Activated CD4-positive, alpha-beta T cell treated with anti-CD3 and anti-CD28 coated beads for 36 hours (primary cell): ENCODE results near the gene PPIG. TPM values are rescaled to one million over a fixed set of nuclear protein-coding genes. Genes with fewer than 3 reads are reported as not detected.
A peak's percentile ranks its signal among the peaks of the same experiment; 100 is the strongest.
"Not testable (repeated sequence)": the region's sequence is repeated elsewhere in the genome, so short reads cannot be mapped to it uniquely, and the experiment has no call there.

ENCODE experiments used
- ATAC-seq: fragments of 200-7000 bp; cut with Tn5 transposase; one replicate; pipeline ENCODE4 v1.10.0; 2021; ENCODE audit warnings: mild to moderate bottlenecking, moderate library complexity
- CTCF ChIA-PET: fragments of 350-600 bp; sonication (Branson Sonifier 250); formaldehyde crosslinking; loops from one replicate; lab custom pipeline; 2021; ENCODE audit warnings: antibody characterized with exemption; lab: Charles Lee
- POLR2A ChIA-PET: fragments of 350-600 bp; sonication (Branson Sonifier 250); formaldehyde crosslinking; loops from one replicate; lab custom pipeline; 2021; ENCODE audit warnings: antibody characterized with exemption, inconsistent platforms; lab: Charles Lee
- DNase-seq: peaks from one replicate; pipeline ENCODE4 v3.0.0-alpha.2; 2020
- H3K27ac Mint-ChIP-seq: one replicate; pipeline ENCODE4 v1.8.0; 2021; ENCODE audit warnings: mixed read lengths
- H3K27me3 Mint-ChIP-seq: one replicate; pipeline ENCODE4 v1.8.0; 2021; ENCODE audit warnings: mixed read lengths
- H3K36me3 Mint-ChIP-seq: one replicate; pipeline ENCODE4 v1.8.0; 2021; ENCODE audit warnings: low read depth, mixed read lengths
- H3K4me1 Mint-ChIP-seq: one replicate; pipeline ENCODE4 v1.8.0; 2021; ENCODE audit warnings: mixed read lengths
- H3K4me3 Mint-ChIP-seq: one replicate; pipeline ENCODE4 v1.8.0; 2021; ENCODE audit warnings: mild to moderate bottlenecking, moderate library complexity, mixed read lengths
- H3K9me3 Mint-ChIP-seq: one replicate; pipeline ENCODE4 v1.8.0; 2021; ENCODE audit warnings: low read depth, mixed read lengths
- intact Hi-C, 2 experiments: fragments of 100-400 bp; cut with DNase I in 1 of 2; cut with micrococcal nuclease in 1 of 2; formaldehyde crosslinking; loops; one replicate each; pipeline versions ENCODE4 v1.14.2 to v1.15.1; 2022 to 2024; cut with DNase I, micrococcal nuclease
- total RNA-seq, 2 experiments: library from RNA; stranded (reverse); gene quantifications; one replicate each; pipeline ENCODE4 v1.2.3, GENCODE V29; 2021

The PPIG gene
- total RNA-seq, 2 experiments from 2014 or later = 57.6 to 58.6 TPM

DNA sequence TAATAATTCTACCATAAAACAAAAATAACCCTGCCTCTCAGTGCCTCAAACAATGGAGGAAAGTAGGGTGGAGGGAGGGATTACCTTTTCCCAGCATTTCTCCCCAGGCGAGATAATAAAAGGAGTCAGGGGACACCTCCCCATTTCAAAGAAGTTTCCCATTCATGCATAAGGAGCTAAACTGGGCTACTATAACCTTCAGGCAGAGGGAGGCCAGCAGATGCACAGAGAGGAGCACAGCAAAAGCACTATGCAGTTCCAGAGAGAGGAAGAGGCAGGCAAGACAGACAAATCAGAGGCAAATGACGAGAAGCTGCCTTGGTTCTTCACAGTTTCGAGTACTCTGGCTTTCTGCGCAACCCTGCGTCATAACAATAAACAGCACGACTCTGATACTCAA, 92.7 kb downstream of the PPIG start:
- Mint-ChIP-seq H3K36me3 (no peaks in the 10 kb centered on the region), H3K9me3 (peaks cover 2% of the 10 kb centered on the region), H3K4me1 (no peaks in the 10 kb centered on the region), H3K27ac (no peak overlapping the region), H3K4me3 (no peak overlapping the region), H3K27me3 (peaks cover 10% of the 10 kb centered on the region)
- DNase-seq = no peak
- CTCF ChIA-PET = no interaction called here
- intact Hi-C loops = loop anchor here in 1 of 2 experiments (2.0 kb wide), 1 partner anchor 148 kb away; no protein-coding TSS in a partner anchor
- POLR2A ChIA-PET = no interaction called here
- ATAC-seq = no peak

DNA sequence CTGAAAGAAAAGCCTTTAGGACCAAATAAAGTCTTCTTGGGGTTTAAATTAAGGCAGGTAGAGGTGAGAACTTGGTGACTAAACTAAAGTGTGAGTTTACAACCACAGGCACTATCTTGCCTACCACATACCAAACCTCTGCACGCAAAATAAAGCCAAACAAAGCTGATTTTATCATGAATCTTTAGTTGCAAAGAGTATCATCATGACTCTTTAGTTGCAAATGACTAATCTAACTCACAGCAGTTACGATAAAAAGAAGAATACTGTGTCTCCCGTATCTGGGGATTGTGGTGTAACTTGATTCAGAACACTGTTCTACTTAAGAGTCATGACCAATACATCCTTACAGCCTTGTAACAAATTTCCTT, 98.9 kb downstream of the PPIG start:
- peaks cover 2% of the 10 kb centered on the region for H3K9me3 Mint-ChIP-seq
- ChIA-PET CTCF (interaction anchor here (1.0 to 1.3 kb wide), 3 partner anchors 10 to 246 kb away, joined by 3 to 5 read pairs (median 3); no protein-coding TSS in a partner anchor), POLR2A (interaction anchor here (1.0 kb wide), 1 partner anchor 10 kb away, joined by 4 read pairs; no protein-coding TSS in a partner anchor)
- no peaks in the 10 kb centered on the region for H3K36me3 Mint-ChIP-seq
- intact Hi-C loops = loop anchor here in 1 of 2 experiments (1.0 to 5.0 kb wide), 2 partner anchors 11 to 101 kb away; partner anchors contain the start of genes CFAP210, PHOSPHO2 and PPIG
- ATAC-seq (peak; percentile 98), DNase-seq (peak; percentile 40)
- peaks cover 15% of the 10 kb centered on the region for H3K4me1 Mint-ChIP-seq
- H3K27ac Mint-ChIP-seq = peak overlapping the region; percentile 78
- no peak overlapping the region for H3K4me3 Mint-ChIP-seq
- H3K27me3 Mint-ChIP-seq = peaks cover 2% of the 10 kb centered on the region

DNA sequence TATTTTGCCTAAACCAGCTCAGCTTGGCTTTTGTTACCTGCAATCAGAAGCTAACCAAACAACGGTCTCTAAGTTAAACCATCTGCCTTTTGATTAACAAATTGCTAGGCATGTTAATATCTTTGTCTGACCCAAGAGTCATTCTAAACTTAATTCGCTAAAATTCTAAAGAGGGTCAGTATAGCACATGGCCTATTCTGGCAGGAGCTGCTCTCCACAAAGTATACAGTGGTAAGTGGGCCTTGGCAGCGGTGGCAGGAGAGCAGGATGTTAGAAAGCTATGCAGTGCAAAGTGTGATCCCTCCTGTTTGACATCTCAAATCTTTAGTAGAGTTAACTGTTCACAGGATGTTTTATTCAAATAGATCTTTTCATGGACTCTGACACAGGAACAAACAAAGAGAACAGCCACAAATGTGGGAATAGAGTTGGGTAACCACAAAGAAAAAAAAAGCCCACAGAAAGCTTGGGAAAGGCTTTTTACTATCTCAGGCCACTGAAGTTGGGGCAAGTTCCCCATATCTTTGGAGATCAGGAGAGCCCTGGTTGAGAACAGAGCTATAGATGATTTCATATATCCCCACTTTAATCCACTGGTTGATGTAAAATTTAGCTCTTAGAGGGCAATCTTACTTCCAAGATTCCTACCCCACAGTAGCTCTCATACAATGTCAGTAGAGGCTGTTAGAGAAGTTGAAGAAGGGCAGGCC, 99.4 kb downstream of the PPIG start:
- Mint-ChIP-seq H3K4me1 (peaks cover 15% of the 10 kb centered on the region), H3K9me3 (peaks cover 8% of the 10 kb centered on the region), H3K4me3 (no peak overlapping the region), H3K27ac (peak overlapping the region; percentile 78), H3K36me3 (peaks cover 4% of the 10 kb centered on the region), H3K27me3 (peaks cover 3% of the 10 kb centered on the region)
- ChIA-PET CTCF (interaction anchor here (0.6 to 1.3 kb wide), 5 partner anchors 9 to 245 kb away, joined by 3 to 5 read pairs (median 3); partner anchors contain the start of gene METTL5), POLR2A (interaction anchor here (1.0 kb wide), 1 partner anchor 10 kb away, joined by 4 read pairs; no protein-coding TSS in a partner anchor)
- peak; percentile 52 for ATAC-seq
- intact Hi-C loops = loop anchor here in 1 of 2 experiments (1.0 to 5.0 kb wide), 2 partner anchors 11 to 101 kb away; partner anchors contain the start of genes CFAP210, PHOSPHO2 and PPIG
- DNase-seq = peak; percentile 13

DNA sequence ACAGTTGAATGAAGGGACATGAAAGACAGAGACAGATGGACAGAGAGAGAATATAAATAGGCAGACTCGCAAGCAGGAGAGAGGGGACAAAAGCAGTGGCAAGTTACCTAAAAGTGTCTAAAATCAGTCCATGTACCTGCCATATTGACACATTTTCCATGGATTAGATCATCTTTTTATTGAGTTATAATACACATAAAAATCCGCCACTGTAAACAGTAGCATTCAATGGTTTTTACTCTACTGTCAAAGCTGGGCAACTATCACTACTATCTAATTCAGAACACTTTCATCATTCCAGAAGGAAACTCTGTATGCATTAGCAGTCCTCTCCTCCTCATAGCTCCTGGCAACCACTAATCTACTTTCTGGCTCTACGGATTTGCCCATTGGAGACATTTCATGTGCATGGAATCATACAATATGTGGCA, 100.0 kb downstream of the PPIG start:
- H3K36me3 Mint-ChIP-seq = peaks cover 4% of the 10 kb centered on the region
- POLR2A ChIA-PET = no interaction called here
- ATAC-seq (no peak), DNase-seq (no peak)
- intact Hi-C loops = loop anchor here in 1 of 2 experiments (5.0 kb wide), 1 partner anchor 102 kb away; the partner anchor contains the start of gene PPIG
- H3K4me3 Mint-ChIP-seq = no peak overlapping the region
- H3K27ac Mint-ChIP-seq = peak overlapping the region; percentile 78
- CTCF ChIA-PET = interaction anchor here (1.0 to 1.3 kb wide), 3 partner anchors 9 to 245 kb away, joined by 3 to 5 read pairs (median 4); no protein-coding TSS in a partner anchor
- H3K27me3 Mint-ChIP-seq = peaks cover 6% of the 10 kb centered on the region
- H3K4me1 Mint-ChIP-seq = peaks cover 15% of the 10 kb centered on the region
- H3K9me3 Mint-ChIP-seq = peaks cover 11% of the 10 kb centered on the region

DNA sequence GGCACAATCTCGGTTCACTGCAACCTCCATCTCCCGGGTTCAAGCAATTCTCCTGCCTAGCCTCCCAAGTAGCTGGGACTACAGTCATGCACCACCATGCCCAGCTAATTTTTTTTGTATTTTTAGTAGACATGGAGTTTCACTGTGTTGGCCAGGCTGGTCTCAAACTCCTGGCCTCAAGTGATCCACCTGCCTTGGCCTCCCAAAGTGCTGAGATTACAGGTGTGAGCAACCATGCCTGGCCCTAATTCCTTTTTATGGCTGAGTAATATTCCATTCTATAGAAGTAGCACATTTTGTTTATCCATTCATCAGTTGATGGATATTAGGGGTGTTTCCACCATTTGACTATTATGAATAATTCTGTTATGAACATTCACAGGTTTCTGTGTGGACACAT, 100.6 kb downstream of the PPIG start:
- H3K27me3 Mint-ChIP-seq, H3K4me3 Mint-ChIP-seq, POLR2A ChIA-PET, H3K27ac Mint-ChIP-seq, DNase-seq, H3K36me3 Mint-ChIP-seq, ATAC-seq: not testable (repeated sequence)
- intact Hi-C loops = loop anchor here in 1 of 2 experiments (5.0 kb wide), 1 partner anchor 102 kb away; the partner anchor contains the start of gene PPIG
- CTCF ChIA-PET = interaction anchor here (0.6 to 0.7 kb wide), 2 partner anchors 81 to 111 kb away, joined by 3 to 4 read pairs; partner anchors contain the start of gene FASTKD1
- Mint-ChIP-seq H3K9me3 (peaks cover 13% of the 10 kb centered on the region), H3K4me1 (peaks cover 15% of the 10 kb centered on the region)

DNA sequence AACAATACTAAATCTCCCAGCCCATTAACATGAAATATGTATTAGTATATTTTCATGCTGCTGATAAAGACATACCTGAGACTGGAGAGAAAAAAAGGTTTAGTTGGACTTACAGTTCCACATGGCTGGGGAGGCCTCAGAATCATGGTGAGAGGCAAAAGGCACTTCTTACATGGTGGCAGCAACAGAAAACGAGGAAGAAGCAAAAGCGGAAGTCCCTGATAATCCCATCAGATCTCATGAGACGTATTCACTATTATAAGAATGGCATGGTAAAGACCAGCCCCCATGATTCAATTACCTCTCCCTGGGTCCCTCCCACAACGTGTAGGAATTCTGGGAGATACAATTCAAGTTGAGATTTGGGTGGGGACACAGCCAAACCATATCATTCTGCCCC, 102.7 kb downstream of the PPIG start:
- POLR2A ChIA-PET, H3K4me3 Mint-ChIP-seq: not testable (repeated sequence)
- peaks cover 12% of the 10 kb centered on the region for H3K36me3 Mint-ChIP-seq

DNA sequence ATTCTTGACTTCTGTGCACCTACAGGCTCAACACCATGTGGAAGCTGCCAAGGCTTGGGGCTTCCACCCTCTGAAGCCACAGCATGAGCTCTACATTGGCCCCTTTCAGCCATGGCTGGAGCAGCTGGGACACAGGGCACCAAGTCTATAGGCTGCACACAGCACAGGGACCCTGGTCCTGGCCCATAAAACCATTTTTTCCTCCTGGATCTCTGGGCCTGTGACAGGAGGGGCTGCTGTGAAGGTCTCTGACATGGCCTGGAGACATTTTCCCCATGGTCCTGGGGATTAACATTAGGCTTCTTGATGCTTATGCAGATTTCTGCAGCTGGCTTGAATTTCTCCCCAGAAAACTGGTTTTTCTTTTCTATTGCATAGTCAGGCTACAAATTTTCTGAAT, 103.8 kb downstream of the PPIG start:
- POLR2A ChIA-PET, H3K27me3 Mint-ChIP-seq, ATAC-seq, DNase-seq, intact Hi-C loops, H3K4me1 Mint-ChIP-seq, H3K27ac Mint-ChIP-seq, CTCF ChIA-PET, H3K4me3 Mint-ChIP-seq: not testable (repeated sequence)
- H3K36me3 Mint-ChIP-seq = peaks cover 12% of the 10 kb centered on the region
- H3K9me3 Mint-ChIP-seq = peaks cover 24% of the 10 kb centered on the region

More for the DNA sequence above, 102.7 kb downstream of the PPIG start:
- intact Hi-C loops, H3K27ac Mint-ChIP-seq, CTCF ChIA-PET, ATAC-seq, H3K27me3 Mint-ChIP-seq, DNase-seq: not testable (repeated sequence)
- Mint-ChIP-seq H3K9me3 (peaks cover 21% of the 10 kb centered on the region), H3K4me1 (peaks cover 15% of the 10 kb centered on the region)

DNA sequence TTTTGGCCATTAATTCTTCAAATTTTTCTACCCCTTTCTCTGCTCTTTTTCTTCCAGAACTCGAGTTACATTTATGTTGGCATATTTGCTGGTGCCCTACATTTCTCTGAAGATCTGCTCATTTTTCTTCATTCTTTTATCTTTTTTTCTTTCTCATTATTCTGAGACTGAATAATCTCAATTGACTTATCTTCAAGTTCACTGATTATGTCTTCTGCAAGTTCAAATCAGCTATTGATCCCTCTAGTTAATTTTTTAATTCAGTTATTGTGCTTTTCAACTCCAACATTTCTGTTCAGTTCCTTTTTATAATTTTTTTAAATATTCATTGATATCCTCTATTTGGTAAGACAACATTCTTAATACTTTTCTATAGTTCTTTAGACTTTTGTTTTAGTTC, 106.8 kb downstream of the PPIG start:
- POLR2A ChIA-PET = interaction anchor here (0.6 kb wide), 1 partner anchor 8 kb away, joined by 3 read pairs; no protein-coding TSS in a partner anchor
- Mint-ChIP-seq H3K4me1 (peaks cover 16% of the 10 kb centered on the region), H3K27ac (no peak overlapping the region), H3K27me3 (peaks cover 7% of the 10 kb centered on the region), H3K36me3 (peaks cover 16% of the 10 kb centered on the region), H3K4me3 (no peak overlapping the region), H3K9me3 (peaks cover 24% of the 10 kb centered on the region)
- DNase-seq = no peak
- intact Hi-C loops = loop anchor here in 1 of 2 experiments (5.0 kb wide), 1 partner anchor 214 kb away; the partner anchor contains the start of gene BBS5
- no peak for ATAC-seq
- CTCF ChIA-PET = interaction anchor here (0.6 kb wide), 1 partner anchor 11 kb away, joined by 3 read pairs; no protein-coding TSS in a partner anchor

Other genes with a start within 250 kb of the PPIG start
- gene LRP2, start 221.8 kb upstream of the PPIG start, total RNA-seq = 1 to 10 TPM; 1.9 to 3.0 TPM
- 1 to 10 TPM; 2.7 to 3.4 TPM for gene BBS5, start 104.9 kb upstream of the PPIG start, total RNA-seq
- under 1 TPM in 1 of 2 experiments, not detected in 1; 0.46 TPM for gene KLHL41, start 74.6 kb upstream of the PPIG start, total RNA-seq
- 10 to 100 TPM; 29.8 to 39.7 TPM for gene FASTKD1, start 10.5 kb upstream of the PPIG start, total RNA-seq
- under 1 TPM in 1 of 2 experiments, not detected in 1; 0.23 TPM for gene CFAP210, start 110.1 kb downstream of the PPIG start, total RNA-seq
- gene PHOSPHO2, start 110.1 kb downstream of the PPIG start, total RNA-seq = 1 to 10 TPM; 2.2 to 3.5 TPM
- 1 to 10 TPM; 4.4 to 5.7 TPM for gene KLHL23, start 149.5 kb downstream of the PPIG start, total RNA-seq
- gene SSB, start 214.5 kb downstream of the PPIG start, total RNA-seq = 100 to 1,000 TPM; 127 to 138 TPM
- 100 to 1,000 TPM; 129 to 165 TPM for gene METTL5, start 240.6 kb downstream of the PPIG start, total RNA-seq
- 10 to 100 TPM; 17.2 to 26.1 TPM for gene UBR3, start 243.1 kb downstream of the PPIG start, total RNA-seq